ENCODE results near the gene SRI. TPM values are rescaled to one million over a fixed set of nuclear protein-coding genes. Genes with fewer than 3 reads are reported as not detected.

The SRI gene, protein sequence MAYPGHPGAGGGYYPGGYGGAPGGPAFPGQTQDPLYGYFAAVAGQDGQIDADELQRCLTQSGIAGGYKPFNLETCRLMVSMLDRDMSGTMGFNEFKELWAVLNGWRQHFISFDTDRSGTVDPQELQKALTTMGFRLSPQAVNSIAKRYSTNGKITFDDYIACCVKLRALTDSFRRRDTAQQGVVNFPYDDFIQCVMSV
- total RNA-seq: 10 to 100 TPM; 44.3 to 45.7 TPM
- 71.5 TPM for polyA plus RNA-seq (2013, experiment 1 of 2)
- 85.3 TPM for polyA plus RNA-seq (2013, experiment 2 of 2)
- 26.5 to 102 (median 50.0) reads per million in 172 experiments for total RNA-seq

DNA sequence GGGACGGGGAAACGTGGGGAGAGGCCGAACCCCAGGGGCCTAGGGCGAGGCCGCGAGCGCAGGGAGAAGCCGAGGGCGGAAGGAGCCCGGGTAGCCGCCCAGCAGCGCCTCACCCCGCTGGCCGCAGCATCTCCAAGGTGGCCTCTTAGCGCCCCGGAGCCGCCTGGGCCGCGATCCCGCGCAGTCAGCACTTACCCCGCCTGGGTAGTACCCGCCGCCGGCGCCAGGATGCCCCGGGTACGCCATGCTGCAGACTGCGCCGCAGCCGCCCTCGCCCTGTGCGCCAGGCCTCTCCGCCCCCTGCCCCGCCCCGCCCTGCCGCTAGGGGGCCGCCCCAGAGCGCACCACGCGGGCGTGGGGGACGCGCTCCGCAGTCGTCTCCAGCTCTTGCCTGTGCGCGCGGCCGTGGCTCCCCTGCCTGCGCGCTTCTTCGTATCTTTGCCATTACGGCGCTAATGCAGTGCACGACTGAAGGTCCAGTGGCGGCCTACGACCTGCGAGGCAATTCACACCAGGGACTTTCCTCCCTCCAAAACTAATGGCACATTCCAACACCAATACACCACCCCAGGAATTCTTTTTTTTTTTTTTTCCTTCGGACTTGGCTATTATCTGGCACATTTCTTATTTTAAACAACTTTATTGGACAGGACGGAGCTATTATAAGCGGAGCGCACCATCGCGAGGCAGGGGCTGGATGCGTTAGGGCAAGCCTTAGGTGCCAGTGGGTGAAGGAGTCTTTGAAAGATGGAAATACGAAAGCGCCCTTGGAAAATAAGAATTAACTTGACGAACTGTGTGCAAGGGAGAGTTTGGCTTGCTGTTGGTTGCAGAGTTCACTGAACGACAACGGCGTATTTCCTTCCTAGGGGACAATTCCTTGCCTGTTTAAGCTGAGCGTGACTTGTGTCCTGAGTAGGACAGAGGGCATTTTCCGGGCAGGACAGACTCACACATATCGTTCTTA lies at the start of gene SRI:
TSS of gene SRI (minus strand) at position 258 of the 967 bp plus-strand sequence. CDS start at position 246, 12 bp downstream.
- peaks cover 24% of the 10 kb centered on the region for H3K36me3 ChIP-seq (ENCODE audit: insufficient read depth, low read length)
- H3K27me3 ChIP-seq (ENCODE audit: control insufficient read depth in 1 of 2, insufficient read depth in 2 of 2, low read length in 2 of 2): no peaks in the 10 kb centered on the region
- ATAC-seq (ENCODE audit: poor library complexity) (peak; percentile 97), DNase-seq (peak; percentile 83 to 96 (median 90))
- H3K9me3 ChIP-seq (ENCODE audit: control insufficient read depth in 1 of 2, insufficient read depth in 1 of 2, low read length in 2 of 2): no peaks in the 10 kb centered on the region
- peaks cover 34% of the 10 kb centered on the region for H3K36me3 Mint-ChIP-seq (ENCODE audit: low read depth)
- intact Hi-C loops (cut with DNase I, micrococcal nuclease): loop anchor here in 1 of 2 experiments (5.0 to 10.0 kb wide), 3 partner anchors 285 to 878 kb away; partner anchors contain the start of gene ADAM22
- POLR2A ChIA-PET: interaction anchor here (0.8 to 1.2 kb wide), 6 partner anchors 9 to 1068 kb away, joined by 3 read pairs; partner anchors contain the start of genes ABCB1, ADAM22, DMTF1 and RUNDC3B
- TF ChIP-seq, protein P1, sequence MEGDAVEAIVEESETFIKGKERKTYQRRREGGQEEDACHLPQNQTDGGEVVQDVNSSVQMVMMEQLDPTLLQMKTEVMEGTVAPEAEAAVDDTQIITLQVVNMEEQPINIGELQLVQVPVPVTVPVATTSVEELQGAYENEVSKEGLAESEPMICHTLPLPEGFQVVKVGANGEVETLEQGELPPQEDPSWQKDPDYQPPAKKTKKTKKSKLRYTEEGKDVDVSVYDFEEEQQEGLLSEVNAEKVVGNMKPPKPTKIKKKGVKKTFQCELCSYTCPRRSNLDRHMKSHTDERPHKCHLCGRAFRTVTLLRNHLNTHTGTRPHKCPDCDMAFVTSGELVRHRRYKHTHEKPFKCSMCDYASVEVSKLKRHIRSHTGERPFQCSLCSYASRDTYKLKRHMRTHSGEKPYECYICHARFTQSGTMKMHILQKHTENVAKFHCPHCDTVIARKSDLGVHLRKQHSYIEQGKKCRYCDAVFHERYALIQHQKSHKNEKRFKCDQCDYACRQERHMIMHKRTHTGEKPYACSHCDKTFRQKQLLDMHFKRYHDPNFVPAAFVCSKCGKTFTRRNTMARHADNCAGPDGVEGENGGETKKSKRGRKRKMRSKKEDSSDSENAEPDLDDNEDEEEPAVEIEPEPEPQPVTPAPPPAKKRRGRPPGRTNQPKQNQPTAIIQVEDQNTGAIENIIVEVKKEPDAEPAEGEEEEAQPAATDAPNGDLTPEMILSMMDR (IDR thresholded peaks at IDR 0.05): peak; percentile 96
- peak within 1 kb of the TSS; percentile 74 for H3K4me3 ChIP-seq (ENCODE audit: low read length)
- CTCF ChIA-PET: interaction anchor here (0.6 to 1.3 kb wide), 5 partner anchors 9 to 286 kb away, joined by 3 to 6 read pairs (median 3); partner anchors contain the start of gene ADAM22
- H3K27ac Mint-ChIP-seq: peak within 1 kb of the TSS; percentile 81
- no peaks in the 10 kb centered on the region for H3K9me3 Mint-ChIP-seq
- peak within 1 kb of the TSS; percentile 58 to 69 for H3K27ac ChIP-seq (ENCODE audit: low read depth in 1 of 2, low read length in 2 of 2)
- H3K27me3 Mint-ChIP-seq: no peaks in the 10 kb centered on the region
- peaks cover 24% of the 10 kb centered on the region for H3K4me1 ChIP-seq (ENCODE audit: insufficient read depth, low read length)
- H3K4me1 Mint-ChIP-seq (ENCODE audit: low read depth): peaks cover 39% of the 10 kb centered on the region
- H3K4me3 Mint-ChIP-seq: peak within 1 kb of the TSS; percentile 99

DNA sequence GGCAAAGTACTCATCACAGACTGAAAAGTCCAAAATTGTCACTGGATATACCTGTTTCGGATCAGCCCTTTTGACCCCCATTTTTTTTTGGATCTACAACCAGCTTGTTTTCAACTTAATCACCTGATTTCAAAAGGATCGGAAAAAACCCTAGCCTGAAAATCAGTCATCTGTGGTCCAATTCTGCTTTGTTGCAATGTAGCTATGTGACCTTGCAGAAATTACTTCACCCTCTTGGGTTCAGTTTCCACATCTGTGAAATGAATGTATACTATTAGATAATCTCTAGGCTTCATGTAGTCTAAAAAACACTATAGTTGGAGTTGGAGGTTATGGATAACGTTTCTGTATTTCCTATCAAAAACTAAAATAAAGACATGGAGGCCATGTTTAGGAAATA lies 49.7 kb upstream of the SRI start:
- H3K4me3 ChIP-seq (ENCODE audit: low read length): no peak overlapping the region
- Mint-ChIP-seq H3K27me3 (peaks cover 13% of the 10 kb centered on the region), H3K9me3 (peaks cover 3% of the 10 kb centered on the region), H3K4me3 (no peak overlapping the region), H3K36me3 (ENCODE audit: low read depth) (no peaks in the 10 kb centered on the region), H3K4me1 (ENCODE audit: low read depth) (no peaks in the 10 kb centered on the region), H3K27ac (no peak overlapping the region)
- no peaks in the 10 kb centered on the region for H3K27me3 ChIP-seq (ENCODE audit: control insufficient read depth in 1 of 2, insufficient read depth in 2 of 2, low read length in 2 of 2)
- intact Hi-C loops (cut with DNase I, micrococcal nuclease): no loop called here
- no peaks in the 10 kb centered on the region for H3K36me3 ChIP-seq (ENCODE audit: insufficient read depth, low read length)
- TF ChIP-seq, protein P1 (IDR thresholded peaks at IDR 0.05): no peak
- ChIA-PET POLR2A (no interaction called here), CTCF (no interaction called here)
- DNase-seq (peak in 1 of 14 experiments; percentile 9), ATAC-seq (ENCODE audit: poor library complexity) (no peak)
- no peaks in the 10 kb centered on the region for H3K9me3 ChIP-seq (ENCODE audit: control insufficient read depth in 1 of 2, insufficient read depth in 1 of 2, low read length in 2 of 2)
- H3K4me1 ChIP-seq (ENCODE audit: insufficient read depth, low read length): no peaks in the 10 kb centered on the region
- no peak overlapping the region for H3K27ac ChIP-seq (ENCODE audit: low read depth in 1 of 2, low read length in 2 of 2)

DNA sequence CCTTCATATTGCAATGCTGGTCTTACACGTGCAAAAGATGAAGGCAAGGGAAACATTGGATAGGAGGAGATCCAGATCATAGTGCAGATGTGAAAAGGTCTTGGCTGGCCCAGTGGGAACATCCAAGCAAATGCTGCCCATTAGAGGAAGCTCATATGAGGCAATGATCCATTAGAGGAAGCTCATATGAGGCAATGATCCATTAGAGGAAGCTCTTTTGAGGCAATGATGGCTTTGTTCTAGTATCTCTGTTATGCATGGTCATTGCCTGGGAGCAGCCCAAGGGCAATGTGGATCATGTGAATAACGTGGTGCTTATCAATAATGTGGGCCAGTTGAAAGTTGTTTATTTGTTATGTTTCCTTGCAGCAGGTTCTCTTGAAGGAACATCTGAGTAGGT lies 49.0 kb upstream of the SRI start:
- no peaks in the 10 kb centered on the region for H3K36me3 Mint-ChIP-seq (ENCODE audit: low read depth)
- Histone ChIP-seq H3K9me3 (ENCODE audit: control insufficient read depth in 1 of 2, insufficient read depth in 1 of 2, low read length in 2 of 2) (no peaks in the 10 kb centered on the region), H3K36me3 (ENCODE audit: insufficient read depth, low read length) (no peaks in the 10 kb centered on the region), H3K4me3 (ENCODE audit: low read length) (no peak overlapping the region), H3K27me3 (ENCODE audit: control insufficient read depth in 1 of 2, insufficient read depth in 2 of 2, low read length in 2 of 2) (no peaks in the 10 kb centered on the region), H3K27ac (ENCODE audit: low read depth in 1 of 2, low read length in 2 of 2) (no peak overlapping the region), H3K4me1 (ENCODE audit: insufficient read depth, low read length) (no peaks in the 10 kb centered on the region)
- CTCF ChIA-PET: no interaction called here
- POLR2A ChIA-PET: no interaction called here
- intact Hi-C loops (cut with DNase I, micrococcal nuclease): no loop called here
- ATAC-seq (ENCODE audit: poor library complexity) (no peak), DNase-seq (peak in 3 of 14 experiments; percentile 6 to 17 (median 16))
- peaks cover 3% of the 10 kb centered on the region for H3K9me3 Mint-ChIP-seq
- H3K27ac Mint-ChIP-seq: no peak overlapping the region
- no peak overlapping the region for H3K4me3 Mint-ChIP-seq
- TF ChIP-seq, protein P1 (IDR thresholded peaks at IDR 0.05): no peak
- H3K4me1 Mint-ChIP-seq (ENCODE audit: low read depth): no peaks in the 10 kb centered on the region
- peaks cover 11% of the 10 kb centered on the region for H3K27me3 Mint-ChIP-seq
